Measurements from ENCODE around the gene S1PR5. TPM values are rescaled to one million over a fixed set of nuclear protein-coding genes. Genes with fewer than 3 reads are reported as not detected.
"Not testable (repeated sequence)": the region's sequence is repeated elsewhere in the genome, so short reads cannot be mapped to it uniquely, and the experiment has no call there.

The S1PR5 gene
- polyA plus RNA-seq, 1 experiment, result 0.40 TPM

- ChIA-PET POLR2A (no interaction called here), CTCF (interaction anchor here (1.2 kb wide), 1 partner anchor 41 kb away, joined by 3 read pairs; no protein-coding TSS in a partner anchor)
- DNase-seq (ENCODE audit: low read depth), result no peak
- no peak overlapping the region for H3K4me3 ChIP-seq (ENCODE audit: low read depth, low read length)
- TF ChIP-seq CTCF (IDR thresholded peaks at IDR 0.05; ENCODE audit: insufficient read depth, low read depth, low read length), result no peak
- H3K36me3 ChIP-seq (ENCODE audit: control insufficient read depth, insufficient read depth, low read length), result peaks cover 10% of the 10 kb centered on the region
- H3K27me3 ChIP-seq (ENCODE audit: control insufficient read depth, insufficient read depth, low read length), result no peaks in the 10 kb centered on the region
Measured at GRCh38 chr19:10546817-10547216, 29.6 kb upstream of the S1PR5 start.

- DNase-seq (ENCODE audit: low read depth), result no peak
- ChIA-PET CTCF (interaction anchor here (0.5 to 1.0 kb wide), 2 partner anchors 9 to 59 kb away, joined by 3 read pairs; no protein-coding TSS in a partner anchor), POLR2A (no interaction called here)
- Histone ChIP-seq H3K27me3 (ENCODE audit: control insufficient read depth, insufficient read depth, low read length) (no peaks in the 10 kb centered on the region), H3K4me3 (ENCODE audit: low read depth, low read length) (peak overlapping the region; percentile 89), H3K36me3 (ENCODE audit: control insufficient read depth, insufficient read depth, low read length) (peaks cover 7% of the 10 kb centered on the region)
- no peak for TF ChIP-seq CTCF (IDR thresholded peaks at IDR 0.05; ENCODE audit: insufficient read depth, low read depth, low read length)
Measured at GRCh38 chr19:10544753-10545251, 27.6 kb upstream of the S1PR5 start.

GRCh38 chr19:10544242-10544752 is 27.1 kb upstream of the S1PR5 start:
- ChIA-PET POLR2A (no interaction called here), CTCF (interaction anchor here (1.0 kb wide), 1 partner anchor 9 kb away, joined by 3 read pairs; no protein-coding TSS in a partner anchor)
- H3K36me3 ChIP-seq (ENCODE audit: control insufficient read depth, insufficient read depth, low read length), result peaks cover 7% of the 10 kb centered on the region
- H3K27me3 ChIP-seq (ENCODE audit: control insufficient read depth, insufficient read depth, low read length), result no peaks in the 10 kb centered on the region
- no peak for DNase-seq (ENCODE audit: low read depth)
- TF ChIP-seq CTCF (IDR thresholded peaks at IDR 0.05; ENCODE audit: insufficient read depth, low read depth, low read length), result no peak
- H3K4me3 ChIP-seq (ENCODE audit: low read depth, low read length), result peak overlapping the region; percentile 89

GRCh38 chr19:10543420-10544241 is 26.4 kb upstream of the S1PR5 start, which contains the start of gene ATG4D:
TSS of gene ATG4D (plus strand) at chr19:10543904. CDS start at chr19:10544091, 187 bp downstream.
- peak within 1 kb of the TSS; percentile 89 for H3K4me3 ChIP-seq (ENCODE audit: low read depth, low read length)
- peaks cover 4% of the 10 kb centered on the region for H3K36me3 ChIP-seq (ENCODE audit: control insufficient read depth, insufficient read depth, low read length)
- no peak for DNase-seq (ENCODE audit: low read depth)
- ChIA-PET POLR2A (no interaction called here), CTCF (interaction anchor here (2.6 to 3.4 kb wide), 3 partner anchors 9 to 23 kb away, joined by 11 to 21 read pairs (median 15); partner anchors contain the start of gene KRI1)
- no peak for TF ChIP-seq CTCF (IDR thresholded peaks at IDR 0.05; ENCODE audit: insufficient read depth, low read depth, low read length)
- no peaks in the 10 kb centered on the region for H3K27me3 ChIP-seq (ENCODE audit: control insufficient read depth, insufficient read depth, low read length)

- peaks cover 3% of the 10 kb centered on the region for H3K36me3 ChIP-seq (ENCODE audit: control insufficient read depth, insufficient read depth, low read length)
- no peak overlapping the region; the same call in 1 of the 2 replicates for H3K4me3 ChIP-seq (ENCODE audit: low read depth, low read length)
- no peak for TF ChIP-seq CTCF (IDR thresholded peaks at IDR 0.05; ENCODE audit: insufficient read depth, low read depth, low read length)
- H3K27me3 ChIP-seq (ENCODE audit: control insufficient read depth, insufficient read depth, low read length), result peaks cover under 1% of the 10 kb centered on the region
- ChIA-PET POLR2A (no interaction called here), CTCF (interaction anchor here (1.8 to 3.4 kb wide), 6 partner anchors 9 to 59 kb away, joined by 7 to 21 read pairs (median 10); partner anchors contain the start of gene KRI1)
- DNase-seq (ENCODE audit: low read depth), result no peak
Measured at GRCh38 chr19:10543059-10543419, 25.8 kb upstream of the S1PR5 start.

GRCh38 chr19:10539016-10539415 is 21.8 kb upstream of the S1PR5 start:
- CTCF ChIA-PET; H3K4me3 ChIP-seq (ENCODE audit: low read depth, low read length); H3K27me3 ChIP-seq (ENCODE audit: control insufficient read depth, insufficient read depth, low read length); DNase-seq (ENCODE audit: low read depth); H3K36me3 ChIP-seq (ENCODE audit: control insufficient read depth, insufficient read depth, low read length); POLR2A ChIA-PET: not testable (repeated sequence)

Data from BJ (cell line).